Dendritic cell treated with granulocyte-macrophage colony-stimulating factor and Interleukin-4, amounts not matched to agents 40 ng/mL and 50 ng/mL, for 4 days (primary cell): ENCODE measurements around the gene FHOD1.

Source experiments
- H3K27ac Mint-ChIP-seq: one replicate; pipeline ENCODE4 v1.8.0; 2022; ENCODE audit warnings: mild to moderate bottlenecking, mixed read lengths
- H3K27me3 Mint-ChIP-seq: one replicate; pipeline ENCODE4 v1.8.0; 2022; ENCODE audit warnings: mild to moderate bottlenecking, mixed read lengths
- H3K36me3 Mint-ChIP-seq: one replicate; pipeline ENCODE4 v1.8.0; 2022; ENCODE audit warnings: low read depth, mixed read lengths
- H3K4me1 Mint-ChIP-seq: one replicate; pipeline ENCODE4 v1.8.0; 2022; ENCODE audit warnings: low read depth, mixed read lengths
- H3K4me3 Mint-ChIP-seq: one replicate; pipeline ENCODE4 v1.8.0; 2022; ENCODE audit warnings: mild to moderate bottlenecking, moderate library complexity, mixed read lengths
- H3K9me3 Mint-ChIP-seq: one replicate; pipeline ENCODE4 v1.8.0; 2022; ENCODE audit warnings: mixed read lengths
- intact Hi-C: fragments of 100-400 bp; cut with micrococcal nuclease; formaldehyde crosslinking; loops from one replicate; pipeline ENCODE4 v1.15.0; 2022

The FHOD1 gene

GRCh38 chr16:67264866-67265265, 17.6 kb upstream of the FHOD1 start:
- Mint-ChIP-seq H3K36me3 (no peaks in the 10 kb centered on the region), H3K9me3 (no peaks in the 10 kb centered on the region), H3K27me3 (peaks cover 41% of the 10 kb centered on the region), H3K4me1 (peaks cover 5% of the 10 kb centered on the region), H3K27ac (no peak overlapping the region), H3K4me3 (no peak overlapping the region)
- intact Hi-C loops: no loop called here

- Mint-ChIP-seq H3K9me3 (no peaks in the 10 kb centered on the region), H3K27me3 (peaks cover 39% of the 10 kb centered on the region), H3K4me1 (peaks cover 5% of the 10 kb centered on the region), H3K4me3 (no peak overlapping the region), H3K36me3 (no peaks in the 10 kb centered on the region), H3K27ac (no peak overlapping the region)
- intact Hi-C loops: no loop called here
These were observed 17.0 kb upstream of the FHOD1 start for GRCh38 chr16:67264277-67264676.

- Mint-ChIP-seq H3K4me3 (no peak overlapping the region), H3K9me3 (no peaks in the 10 kb centered on the region), H3K4me1 (peaks cover 5% of the 10 kb centered on the region), H3K36me3 (no peaks in the 10 kb centered on the region), H3K27me3 (peaks cover 35% of the 10 kb centered on the region), H3K27ac (no peak overlapping the region)
- intact Hi-C loops: no loop called here
These were observed 15.9 kb upstream of the FHOD1 start for GRCh38 chr16:67263201-67263600.

- Mint-ChIP-seq H3K27ac (no peak overlapping the region), H3K4me1 (no peaks in the 10 kb centered on the region)
- intact Hi-C loops: no loop called here
These were observed 13.3 kb upstream of the FHOD1 start for GRCh38 chr16:67260426-67261063.

GRCh38 chr16:67259705-67260104, 12.4 kb upstream of the FHOD1 start:
- no peaks in the 10 kb centered on the region for H3K9me3 Mint-ChIP-seq
- no peaks in the 10 kb centered on the region for H3K4me1 Mint-ChIP-seq
- H3K36me3 Mint-ChIP-seq: no peaks in the 10 kb centered on the region
- no peak overlapping the region for H3K4me3 Mint-ChIP-seq
- intact Hi-C loops: no loop called here
- peaks cover 28% of the 10 kb centered on the region for H3K27me3 Mint-ChIP-seq
- no peak overlapping the region for H3K27ac Mint-ChIP-seq

More at GRCh38 chr16:67260426-67261063, 13.3 kb upstream of the FHOD1 start:
- Mint-ChIP-seq H3K36me3 (no peaks in the 10 kb centered on the region), H3K9me3 (no peaks in the 10 kb centered on the region), H3K27me3 (peaks cover 33% of the 10 kb centered on the region), H3K4me3 (no peak overlapping the region)

- intact Hi-C loops: no loop called here
- H3K9me3 Mint-ChIP-seq: no peaks in the 10 kb centered on the region
- H3K4me3 Mint-ChIP-seq: no peak overlapping the region
- no peak overlapping the region for H3K27ac Mint-ChIP-seq
- no peaks in the 10 kb centered on the region for H3K36me3 Mint-ChIP-seq
- no peaks in the 10 kb centered on the region for H3K4me1 Mint-ChIP-seq
- peaks cover 19% of the 10 kb centered on the region for H3K27me3 Mint-ChIP-seq
These were observed 11.0 kb upstream of the FHOD1 start for GRCh38 chr16:67258161-67258835.

- H3K27ac Mint-ChIP-seq: no peak overlapping the region
- peaks cover 13% of the 10 kb centered on the region for H3K27me3 Mint-ChIP-seq
- H3K9me3 Mint-ChIP-seq: no peaks in the 10 kb centered on the region
- H3K36me3 Mint-ChIP-seq: no peaks in the 10 kb centered on the region
- no peak overlapping the region for H3K4me3 Mint-ChIP-seq
- no peaks in the 10 kb centered on the region for H3K4me1 Mint-ChIP-seq
- intact Hi-C loops: no loop called here
These were observed 10.3 kb upstream of the FHOD1 start for GRCh38 chr16:67257486-67258160.

GRCh38 chr16:67256701-67257230, 9.5 kb upstream of the FHOD1 start:
- peaks cover 13% of the 10 kb centered on the region for H3K27me3 Mint-ChIP-seq

GRCh38 chr16:67255553-67256221, 8.4 kb upstream of the FHOD1 start:
- Mint-ChIP-seq H3K27me3 (peaks cover 19% of the 10 kb centered on the region), H3K27ac (no peak overlapping the region), H3K36me3 (no peaks in the 10 kb centered on the region), H3K4me3 (no peak overlapping the region), H3K4me1 (no peaks in the 10 kb centered on the region), H3K9me3 (no peaks in the 10 kb centered on the region)
- intact Hi-C loops: no loop called here

More at GRCh38 chr16:67256701-67257230, 9.5 kb upstream of the FHOD1 start:
- no peaks in the 10 kb centered on the region for H3K36me3 Mint-ChIP-seq
- H3K4me1 Mint-ChIP-seq: no peaks in the 10 kb centered on the region
- no peak overlapping the region for H3K27ac Mint-ChIP-seq
- intact Hi-C loops: no loop called here
- no peaks in the 10 kb centered on the region for H3K9me3 Mint-ChIP-seq
- H3K4me3 Mint-ChIP-seq: no peak overlapping the region

GRCh38 chr16:67254801-67255552, 7.7 kb upstream of the FHOD1 start:
- H3K9me3 Mint-ChIP-seq: no peaks in the 10 kb centered on the region
- peaks cover 4% of the 10 kb centered on the region for H3K4me1 Mint-ChIP-seq
- H3K4me3 Mint-ChIP-seq: no peak overlapping the region
- no peak overlapping the region for H3K27ac Mint-ChIP-seq
- no peaks in the 10 kb centered on the region for H3K36me3 Mint-ChIP-seq
- peaks cover 26% of the 10 kb centered on the region for H3K27me3 Mint-ChIP-seq
- intact Hi-C loops: no loop called here

- Mint-ChIP-seq H3K4me1 (peaks cover 25% of the 10 kb centered on the region), H3K27me3 (peaks cover 44% of the 10 kb centered on the region), H3K4me3 (no peak overlapping the region), H3K9me3 (no peaks in the 10 kb centered on the region), H3K36me3 (no peaks in the 10 kb centered on the region), H3K27ac (no peak overlapping the region)
- intact Hi-C loops: no loop called here
These were observed 5.6 kb upstream of the FHOD1 start for GRCh38 chr16:67252609-67253497.

GRCh38 chr16:67250045-67250327, 2.7 kb upstream of the FHOD1 start:
- no peak overlapping the region for H3K4me3 Mint-ChIP-seq
- H3K9me3 Mint-ChIP-seq: no peaks in the 10 kb centered on the region
- no peak overlapping the region for H3K27ac Mint-ChIP-seq
- H3K4me1 Mint-ChIP-seq: peaks cover 36% of the 10 kb centered on the region
- intact Hi-C loops: no loop called here
- peaks cover 10% of the 10 kb centered on the region for H3K36me3 Mint-ChIP-seq
- peaks cover 38% of the 10 kb centered on the region for H3K27me3 Mint-ChIP-seq
